ENCODE measurements around the gene CFAP52.

- TF ChIP-seq, protein P1, sequence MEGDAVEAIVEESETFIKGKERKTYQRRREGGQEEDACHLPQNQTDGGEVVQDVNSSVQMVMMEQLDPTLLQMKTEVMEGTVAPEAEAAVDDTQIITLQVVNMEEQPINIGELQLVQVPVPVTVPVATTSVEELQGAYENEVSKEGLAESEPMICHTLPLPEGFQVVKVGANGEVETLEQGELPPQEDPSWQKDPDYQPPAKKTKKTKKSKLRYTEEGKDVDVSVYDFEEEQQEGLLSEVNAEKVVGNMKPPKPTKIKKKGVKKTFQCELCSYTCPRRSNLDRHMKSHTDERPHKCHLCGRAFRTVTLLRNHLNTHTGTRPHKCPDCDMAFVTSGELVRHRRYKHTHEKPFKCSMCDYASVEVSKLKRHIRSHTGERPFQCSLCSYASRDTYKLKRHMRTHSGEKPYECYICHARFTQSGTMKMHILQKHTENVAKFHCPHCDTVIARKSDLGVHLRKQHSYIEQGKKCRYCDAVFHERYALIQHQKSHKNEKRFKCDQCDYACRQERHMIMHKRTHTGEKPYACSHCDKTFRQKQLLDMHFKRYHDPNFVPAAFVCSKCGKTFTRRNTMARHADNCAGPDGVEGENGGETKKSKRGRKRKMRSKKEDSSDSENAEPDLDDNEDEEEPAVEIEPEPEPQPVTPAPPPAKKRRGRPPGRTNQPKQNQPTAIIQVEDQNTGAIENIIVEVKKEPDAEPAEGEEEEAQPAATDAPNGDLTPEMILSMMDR (IDR thresholded peaks at IDR 0.05) = no peak
- TF ChIP-seq POLR2A (IDR thresholded peaks at IDR 0.05) = no peak
These were observed 37.8 kb upstream of the CFAP52 start for GRCh38 chr17:9538626-9539025.

All from sigmoid colon (tissue), 3 donors.